HG02981 (cell line): ENCODE measurements around the gene VWA8.
"Not testable (repeated sequence)": the region's sequence is repeated elsewhere in the genome, so short reads cannot be mapped to it uniquely, and the experiment has no call there.

Source experiments
- ATAC-seq: cut with Tn5 transposase; IDR thresholded peaks from one replicate; pipeline ENCODE4 v1.9.1; 2021; ENCODE audit warnings: mild to moderate bottlenecking, moderate library complexity; ENCODE audit not compliant: unreplicated experiment

VWA8 gene

GRCh38 chr13:41928323-41928722 lies 32.6 kb downstream of the VWA8 start:
- ATAC-seq: no peak

- ATAC-seq: no peak
These were observed 35.9 kb downstream of the VWA8 start for GRCh38 chr13:41925014-41925413.

GRCh38 chr13:41922894-41923293 lies 38.0 kb downstream of the VWA8 start:
- ATAC-seq: not testable (repeated sequence)

GRCh38 chr13:41919741-41920487 lies 41.0 kb downstream of the VWA8 start:
- ATAC-seq: no peak

- no peak for ATAC-seq
These were observed 41.7 kb downstream of the VWA8 start for GRCh38 chr13:41919031-41919740.

GRCh38 chr13:41917641-41918040 lies 43.3 kb downstream of the VWA8 start:
- no peak for ATAC-seq

- peak; percentile 94 for ATAC-seq
These were observed 44.5 kb downstream of the VWA8 start for GRCh38 chr13:41916173-41916954.

GRCh38 chr13:41915081-41915480 lies 45.8 kb downstream of the VWA8 start:
- ATAC-seq: no peak

- no peak for ATAC-seq
These were observed 46.4 kb downstream of the VWA8 start for GRCh38 chr13:41914552-41914951.

- no peak for ATAC-seq
These were observed 51.4 kb downstream of the VWA8 start for GRCh38 chr13:41909506-41909905.

GRCh38 chr13:41905600-41906254 lies 55.2 kb downstream of the VWA8 start:
- peak; percentile 92 for ATAC-seq

GRCh38 chr13:41900918-41901317 lies 60.0 kb downstream of the VWA8 start:
- no peak for ATAC-seq

- not testable (repeated sequence) for ATAC-seq
These were observed 62.5 kb downstream of the VWA8 start for GRCh38 chr13:41898411-41898810.

- ATAC-seq: no peak
These were observed 63.8 kb downstream of the VWA8 start for GRCh38 chr13:41897126-41897525.

- ATAC-seq: no peak
These were observed 65.4 kb downstream of the VWA8 start for GRCh38 chr13:41895478-41895877.

GRCh38 chr13:41891119-41891518 lies 69.8 kb downstream of the VWA8 start:
- no peak for ATAC-seq

GRCh38 chr13:41883147-41883546 lies 77.8 kb downstream of the VWA8 start:
- no peak for ATAC-seq

- ATAC-seq: not testable (repeated sequence)
These were observed 79.0 kb downstream of the VWA8 start for GRCh38 chr13:41881890-41882289.

- ATAC-seq: no peak
These were observed 79.9 kb downstream of the VWA8 start for GRCh38 chr13:41880966-41881365.

GRCh38 chr13:41864658-41865057 lies 96.3 kb downstream of the VWA8 start:
- no peak for ATAC-seq

GRCh38 chr13:41862659-41863058 lies 98.2 kb downstream of the VWA8 start:
- ATAC-seq: not testable (repeated sequence)
